ENCODE data around the gene RPL35. TPM values are rescaled to one million over a fixed set of nuclear protein-coding genes. Genes with fewer than 3 reads are reported as not detected.

RPL35 gene
- total RNA-seq, result 2,201 and 2,225 TPM in 2 replicates

DNA sequence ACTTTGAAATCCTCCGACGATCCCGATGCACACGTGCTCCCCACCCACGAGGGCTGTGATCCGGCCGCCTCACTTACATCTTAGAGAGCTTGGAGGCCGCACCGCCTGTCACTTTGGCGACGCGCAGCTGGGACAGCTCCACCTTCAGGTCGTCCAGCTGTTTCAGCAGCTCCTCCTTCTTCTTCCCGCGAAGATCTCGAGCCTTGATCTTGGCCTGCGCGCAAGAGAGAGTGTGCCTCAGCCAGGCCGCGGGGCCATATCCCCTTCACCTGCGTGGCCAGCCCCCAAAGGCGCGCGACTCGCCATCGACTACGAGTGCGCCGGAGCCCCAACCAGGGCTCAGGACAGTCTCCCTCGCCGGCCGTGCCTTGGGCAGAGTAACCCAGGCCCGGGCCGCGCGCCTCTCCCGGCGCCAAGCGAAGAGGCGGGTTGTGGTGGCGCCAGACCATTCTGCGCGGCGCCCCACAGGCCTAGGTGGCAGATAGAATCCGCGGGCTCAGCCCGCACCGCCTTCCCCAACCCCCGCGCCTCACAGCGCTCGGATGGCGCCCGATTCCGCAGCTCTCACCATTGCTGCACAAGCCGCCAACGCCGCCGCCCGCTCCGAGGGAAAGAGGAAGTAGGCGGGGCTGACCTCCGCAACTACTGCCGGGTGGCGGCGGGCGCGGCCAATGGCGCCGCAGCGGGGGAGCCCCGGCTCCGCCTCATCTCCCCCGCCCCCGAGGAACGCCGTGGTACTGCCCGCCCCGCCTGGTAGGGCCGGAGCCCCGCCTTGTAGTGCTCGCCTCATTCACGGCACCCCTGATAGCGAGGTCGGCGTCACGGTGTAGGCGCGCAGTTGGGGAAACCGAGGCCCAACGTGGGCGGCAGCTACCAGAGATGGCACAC lies at the start of gene RPL35, which contains the start of gene ARPC5L:
Gene RPL35, minus strand, starts transcription at position 616 of the 888 bp plus-strand sequence. Its CDS starts 45 bp downstream, at position 571.
Gene ARPC5L, plus strand, starts transcription at position 789 of the 888 bp plus-strand sequence. CDS start 7,161 bp downstream, outside the sequence.

DNA sequence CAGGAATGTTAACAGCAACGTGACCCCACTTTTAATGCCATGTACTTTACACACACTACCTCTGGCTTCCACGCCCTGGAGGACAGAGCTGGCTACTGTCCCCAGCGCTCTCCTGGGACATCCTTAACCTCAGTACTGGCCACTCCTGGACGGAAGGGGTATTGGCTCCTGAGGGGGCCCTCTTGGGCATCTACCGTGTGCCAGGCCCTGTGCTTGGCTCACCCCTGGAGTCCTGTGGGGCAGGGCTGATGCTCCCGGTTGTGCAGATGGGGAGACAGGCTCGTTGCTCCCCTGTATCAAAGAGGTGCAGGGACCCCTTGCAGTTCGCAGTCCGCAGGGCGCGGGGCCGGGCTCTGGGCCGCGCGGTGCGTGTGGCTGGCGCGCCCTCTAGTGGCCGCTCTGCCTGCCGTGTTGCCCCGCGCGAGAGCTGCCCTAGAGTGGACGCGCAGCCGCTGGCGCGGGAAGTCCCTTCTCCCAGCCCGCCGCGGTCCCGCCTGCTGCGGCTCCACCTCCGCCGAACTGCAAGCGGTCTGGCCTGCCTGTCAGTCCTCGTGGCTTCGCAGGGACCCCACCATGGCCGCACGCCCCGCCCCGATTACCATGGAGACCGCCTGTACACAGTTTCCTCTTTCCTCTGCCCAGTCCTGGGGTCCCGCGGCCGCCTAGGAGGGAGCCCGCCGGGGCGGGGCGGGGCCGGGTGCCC lies 8.8 kb downstream of the RPL35 start, which contains the start of gene WDR38:
Gene WDR38, plus strand, starts transcription at position 632 of the 703 bp plus-strand sequence. CDS start 72 bp downstream, outside the sequence.

Other genes starting within 250 kb of the RPL35 start
- 0.50 and 1.3 TPM in 2 replicates for gene NR6A1, start 90.6 kb downstream of the RPL35 start, total RNA-seq
- gene OLFML2A, start 84.8 kb downstream of the RPL35 start, total RNA-seq, result 17.4 and 39.5 TPM in 2 replicates
- 0.11 TPM in 1 of 2 replicates, not detected in the other for gene WDR38, start 8.5 kb downstream of the RPL35 start, total RNA-seq
- 13.5 and 27.1 TPM in 2 replicates for gene ARPC5L, start 173 bp upstream of the RPL35 start, total RNA-seq
- 13.1 and 16.0 TPM in 2 replicates for gene GOLGA1, start 79.1 kb upstream of the RPL35 start, total RNA-seq